Motor neuron (in vitro differentiated cells): ENCODE data around the gene ZNHIT1. TPM values are rescaled to one million over a fixed set of nuclear protein-coding genes. Genes with fewer than 3 reads are reported as not detected.

Source experiments
- ATAC-seq, 8 experiments: fragments of 200-7000 bp; cut with Tn5 transposase; replicated peaks in 6 of 8; 2 replicates each; pipeline ENCODE4 v1.8.0; 2021; ENCODE audit warnings: mild to moderate bottlenecking in 8 of 8, moderate library complexity in 8 of 8
- H3K27ac ChIP-seq, 2 donors: fragments of 250-450 bp; sonication (Bioruptor Pico); 2 replicates each; pipeline ENCODE4 v1.9.0; 2021; ENCODE audit warnings: antibody characterized with exemption in 2 of 2, mild to moderate bottlenecking in 2 of 2, moderate library complexity in 1 of 2
- H3K4me1 ChIP-seq, 2 donors: fragments of 250-450 bp; sonication (Bioruptor Pico); replicated peaks in 1 of 2; 2 replicates each; pipeline ENCODE4 v1.6.1; 2021; ENCODE audit warnings: antibody characterized with exemption in 2 of 2, mild to moderate bottlenecking in 2 of 2, moderate library complexity in 1 of 2
- H3K4me3 ChIP-seq, 5 donors: fragments of 250-450 bp; sonication (Bioruptor Pico); 2 replicates each; pipeline ENCODE4 v1.9.0; 2021; ENCODE audit warnings: antibody characterized with exemption in 5 of 5, mild to moderate bottlenecking in 5 of 5, moderate library complexity in 4 of 5
- WGBS, 10 experiments: fragments of 450-650 bp; shearing (Covaris generic); methylation state at CpG; one replicate each; pipeline ENCODE4 v1.0.0; 2022; 5-methylcytosine and 5-hydroxymethylcytosine counted together
- in situ Hi-C, 9 experiments: fragments of 400-800 bp; cut with MboI; loops; one replicate each; pipeline ENCODE4 v1.15.0; 2021; ENCODE audit warnings: low sequenced_read_pairs in 9 of 9, low pct_unique_long_range_greater_than_20kb in 2 of 9; ENCODE audit not compliant: unreplicated experiment in 9 of 9
- total RNA-seq, 8 experiments: library from RNA; unstranded; fragments of 300-600 nt; gene quantifications; 2 replicates each; pipeline versions ENCODE4 v1.2.3 to v1.2.4, GENCODE V29; 2022

Gene ZNHIT1
- total RNA-seq, 8 experiments from 2014 or later, result 73.6 to 132 (median 97.9) TPM

DNA sequence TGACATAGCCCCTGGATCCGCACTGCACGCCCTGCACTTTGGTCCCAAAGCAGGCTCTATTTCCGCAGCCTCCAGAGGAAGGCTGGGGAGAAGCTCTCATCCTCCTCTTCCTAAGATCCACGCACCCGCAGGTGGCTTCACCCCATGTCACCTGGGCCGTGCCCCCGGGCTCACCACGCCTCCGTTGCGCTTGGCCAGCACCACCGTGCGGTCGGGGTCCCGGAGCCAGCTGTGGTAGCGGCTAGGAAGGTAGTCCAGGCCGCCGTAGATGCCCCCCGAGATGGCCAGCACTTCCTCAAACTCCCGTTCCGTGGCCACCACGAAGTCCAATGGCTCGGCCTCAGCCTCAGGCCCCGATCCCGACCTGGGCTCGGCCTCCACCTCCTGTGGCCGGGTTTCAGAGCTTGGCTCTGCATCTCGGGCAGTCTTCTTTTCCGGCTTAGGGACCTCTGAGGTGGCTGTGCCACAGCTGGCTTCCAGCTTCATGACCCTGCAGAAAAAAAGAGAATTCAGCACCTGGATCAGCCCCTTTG lies 43.6 kb upstream of the ZNHIT1 start:
- H3K4me1 ChIP-seq, result peaks cover 28% of the 10 kb centered on the region in 2 donors
- no peak overlapping the region for H3K27ac ChIP-seq
- in situ Hi-C loops, result no loop called here
- no peak for ATAC-seq
- WGBS, 10 experiments, result 0 to 30% (median 20%) methylated on average over 1 to 22 of the region's 28 CpGs; no CpG with 5 or more reads in 3 of the 10 experiments
- no peak overlapping the region for H3K4me3 ChIP-seq

DNA sequence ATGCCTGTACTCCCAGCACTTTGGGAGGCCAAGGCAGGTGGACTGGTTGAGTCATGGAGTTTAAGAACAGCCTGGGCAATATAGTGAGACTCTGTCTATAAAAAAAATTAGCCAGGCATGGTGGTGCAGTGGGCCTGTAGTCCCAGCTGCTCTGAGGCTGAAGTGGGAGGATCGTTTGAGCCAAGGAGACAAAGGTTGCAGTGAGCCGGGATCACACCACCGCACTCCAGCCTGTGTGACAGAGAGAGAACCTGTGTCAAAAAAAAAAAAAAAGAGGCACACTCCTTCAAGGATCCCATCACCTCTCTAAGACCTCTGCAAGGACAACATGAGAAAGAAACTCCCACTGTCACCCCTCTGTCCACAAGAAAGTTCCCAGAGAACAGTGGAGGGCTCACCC lies 42.3 kb upstream of the ZNHIT1 start:
- peaks cover 23 to 26% of the 10 kb centered on the region in 2 donors for H3K4me1 ChIP-seq
- WGBS, 10 experiments, result 7 to 27% (median 22%) methylated on average over 1 to 3 of the region's 3 CpGs; no CpG with 5 or more reads in 6 of the 10 experiments

DNA sequence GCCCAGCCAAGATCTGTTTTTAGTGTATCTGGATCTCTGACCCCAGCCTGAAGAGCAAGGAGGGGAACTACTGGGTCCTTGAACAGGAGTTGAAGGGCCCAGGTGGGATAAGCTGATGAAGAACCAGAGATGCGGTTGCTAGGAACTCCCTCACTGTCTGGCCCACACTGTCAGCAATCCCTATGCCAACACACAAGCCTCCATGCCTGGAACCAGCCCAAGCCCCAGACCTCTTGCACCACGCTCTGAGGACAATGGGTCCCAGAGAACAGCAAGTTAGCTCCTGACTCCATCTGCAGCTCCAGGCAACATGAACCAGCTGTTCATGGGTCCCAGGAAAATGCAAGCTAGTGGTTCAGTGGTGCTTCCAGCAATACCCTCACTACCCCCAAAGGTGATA lies 40.3 kb upstream of the ZNHIT1 start:
- Histone ChIP-seq H3K4me3 (no peak overlapping the region), H3K4me1 (peaks cover 12 to 23% of the 10 kb centered on the region in 2 donors), H3K27ac (no peak overlapping the region)
- WGBS, 10 experiments, result 20 to 100% methylated on average over 1 of the region's 2 CpGs; no CpG with 5 or more reads in 8 of the 10 experiments
- in situ Hi-C loops, result loop anchor here in 1 of 9 experiments (25.0 kb wide), 1 partner anchor 290 kb away; the partner anchor contains the start of genes ACHE, SRRT and UFSP1
- no peak for ATAC-seq

More for the DNA sequence above, 42.3 kb upstream of the ZNHIT1 start:
- no peak for ATAC-seq
- Histone ChIP-seq H3K4me3 (no peak overlapping the region), H3K27ac (no peak overlapping the region)
- in situ Hi-C loops, result loop anchor here in 1 of 9 experiments (25.0 kb wide), 1 partner anchor 288 kb away; the partner anchor contains the start of genes ACHE, SRRT and UFSP1

DNA sequence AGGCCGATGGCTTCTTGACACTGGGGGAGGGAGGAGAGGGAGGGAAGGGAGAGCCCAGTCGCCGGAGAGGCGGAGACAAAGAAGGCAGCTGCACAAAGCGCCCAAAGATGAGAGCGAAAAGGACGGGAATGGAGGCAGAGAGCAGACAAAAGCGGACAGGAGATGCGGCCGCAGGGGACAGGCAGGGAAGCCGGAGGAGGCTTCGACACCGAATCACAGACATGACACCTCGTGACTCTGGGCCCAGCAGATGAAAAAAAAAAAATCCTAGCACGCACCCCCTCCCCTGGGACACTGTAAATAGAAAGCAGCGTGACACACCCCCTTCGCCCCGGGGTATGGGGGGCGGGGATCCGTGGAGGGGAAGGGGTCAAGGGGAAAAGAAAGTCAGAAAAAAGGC lies 38.8 kb upstream of the ZNHIT1 start:
- in situ Hi-C loops, result loop anchor here in 1 of 9 experiments (25.0 kb wide), 1 partner anchor 292 kb away; the partner anchor contains the start of genes ACHE, SRRT and UFSP1
- 0% methylated on average over 2 to 4 of the region's 20 CpGs; no CpG with 5 or more reads in 7 of the 10 experiments for WGBS, 10 experiments
- peak in 6 of 8 experiments; percentile 10 to 52 (median 34) for ATAC-seq
- peak overlapping the region; percentile 38 to 51 (median 42) for H3K4me3 ChIP-seq
- H3K27ac ChIP-seq, result peak overlapping the region; percentile 25 to 61
- peaks cover 3 to 10% of the 10 kb centered on the region in 2 donors for H3K4me1 ChIP-seq

DNA sequence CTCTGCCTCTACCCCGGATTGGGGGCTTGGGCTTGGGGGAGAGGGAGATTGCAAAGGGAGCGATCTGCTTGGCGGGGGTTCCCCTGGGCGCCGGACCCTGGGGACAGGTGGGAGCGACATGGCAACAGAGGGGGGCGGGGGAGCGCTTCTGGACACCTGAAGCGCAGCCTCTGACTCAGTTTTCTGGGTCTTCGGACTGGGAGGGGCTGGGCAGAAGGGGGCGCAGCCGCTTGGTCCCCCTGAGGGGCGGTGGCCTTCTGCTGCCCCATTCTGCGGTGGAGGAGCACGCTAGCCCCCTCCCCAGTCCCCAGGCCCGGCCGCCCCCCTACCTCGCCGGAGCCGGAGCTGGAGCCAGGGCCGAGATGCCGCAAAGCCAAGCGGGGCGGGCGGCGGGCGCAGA lies 38.3 kb upstream of the ZNHIT1 start:
- Histone ChIP-seq H3K4me3 (peak overlapping the region; percentile 38 to 51 (median 42)), H3K27ac (peak overlapping the region in 1 of 2 donors; percentile 61), H3K4me1 (peaks cover 3 to 10% of the 10 kb centered on the region in 2 donors)
- in situ Hi-C loops, result loop anchor here in 1 of 9 experiments (25.0 kb wide), 1 partner anchor 292 kb away; the partner anchor contains the start of genes ACHE, SRRT and UFSP1
- WGBS, 10 experiments, result no CpG with 5 or more reads among the region's 27 CpGs
- ATAC-seq, result peak in 5 of 8 experiments; percentile 2 to 48 (median 29)

DNA sequence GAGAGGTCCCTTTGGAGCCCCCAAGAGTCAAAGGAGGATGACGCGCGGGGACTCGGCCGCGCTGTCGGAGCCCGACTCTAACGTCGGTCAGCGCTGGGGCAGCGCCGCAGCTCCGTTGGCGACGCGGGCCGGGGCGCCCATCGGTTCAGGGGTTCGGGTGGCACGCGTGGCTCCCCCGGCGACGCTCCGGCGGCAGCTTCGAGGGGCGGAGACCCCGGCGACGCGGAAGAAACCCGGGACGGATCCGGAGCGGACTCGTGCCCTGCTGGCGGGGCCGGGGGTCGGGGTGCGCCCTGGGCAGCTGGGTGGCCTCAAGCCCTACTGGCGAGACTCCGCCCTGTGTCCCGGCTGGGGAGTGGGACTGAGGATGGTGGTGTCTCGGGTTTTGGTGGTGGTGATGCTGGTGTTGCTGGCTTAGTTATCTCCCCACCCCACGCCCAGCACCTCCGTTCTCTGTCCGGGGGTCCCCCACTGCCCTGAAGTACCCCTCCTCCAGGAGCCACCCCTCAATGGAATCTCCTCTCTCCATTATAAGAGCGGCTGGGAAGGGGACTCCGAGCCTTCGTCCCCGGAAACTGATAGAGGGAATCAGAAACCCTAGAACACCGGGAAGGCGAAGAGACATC lies 37.7 kb upstream of the ZNHIT1 start, which contains the start of gene NAT16:
Gene NAT16, minus strand, starts transcription at position 164 of the 626 bp plus-strand sequence. CDS start 5,486 bp downstream, outside the sequence.
- in situ Hi-C loops, result loop anchor here in 1 of 9 experiments (25.0 kb wide), 1 partner anchor 293 kb away; the partner anchor contains the start of genes ACHE, SRRT and UFSP1
- ATAC-seq, result peak in 5 of 8 experiments; percentile 2 to 16 (median 13)
- H3K27ac ChIP-seq, result peak within 1 kb of the TSS; percentile 25 to 61
- WGBS, 10 experiments, result 0 to 46% (median 13%) methylated on average over 1 to 17 of the region's 56 CpGs; no CpG with 5 or more reads in 4 of the 10 experiments
- peak within 1 kb of the TSS; percentile 38 to 51 (median 42) for H3K4me3 ChIP-seq
- peaks cover 3 to 10% of the 10 kb centered on the region in 2 donors for H3K4me1 ChIP-seq

DNA sequence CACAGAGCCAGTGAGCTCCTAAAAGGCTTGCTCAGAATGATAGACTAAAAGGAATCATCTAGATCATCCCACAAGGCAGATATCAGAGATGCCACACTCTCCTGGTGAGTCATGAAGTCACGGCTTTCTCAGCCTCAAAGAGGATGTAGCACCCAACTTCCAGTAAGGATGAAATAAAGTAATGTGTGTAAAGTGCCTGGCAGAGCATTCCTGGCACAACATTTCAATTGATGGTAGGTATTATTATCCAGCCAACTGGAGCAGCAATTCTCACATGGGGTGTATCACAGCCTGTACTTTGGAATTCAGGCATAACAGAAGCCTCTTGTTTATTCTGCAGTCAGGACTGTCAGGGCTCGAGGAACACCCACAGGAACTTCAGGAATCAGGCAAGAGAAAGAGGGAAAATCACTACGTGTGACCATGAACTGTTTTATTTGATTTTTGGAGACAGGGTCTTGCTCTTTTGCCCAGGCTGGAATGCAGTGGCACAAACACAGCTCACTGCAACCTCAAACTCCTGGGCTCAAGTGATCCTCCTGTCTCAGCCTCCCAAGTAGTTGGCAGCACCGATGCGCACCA lies 32.6 kb upstream of the ZNHIT1 start:
- no peak overlapping the region for H3K4me3 ChIP-seq
- in situ Hi-C loops, result loop anchor here in 1 of 9 experiments (25.0 kb wide), 1 partner anchor 298 kb away; the partner anchor contains the start of genes ACHE, SRRT and UFSP1
- 0 to 75% (median 58%) methylated on average over 1 to 5 of the region's 5 CpGs; no CpG with 5 or more reads in 1 of the 10 experiments for WGBS, 10 experiments
- ATAC-seq, result peak in 2 of 8 experiments; percentile 4 to 26
- no peak overlapping the region for H3K27ac ChIP-seq
- H3K4me1 ChIP-seq, result peaks cover 3 to 8% of the 10 kb centered on the region in 2 donors

DNA sequence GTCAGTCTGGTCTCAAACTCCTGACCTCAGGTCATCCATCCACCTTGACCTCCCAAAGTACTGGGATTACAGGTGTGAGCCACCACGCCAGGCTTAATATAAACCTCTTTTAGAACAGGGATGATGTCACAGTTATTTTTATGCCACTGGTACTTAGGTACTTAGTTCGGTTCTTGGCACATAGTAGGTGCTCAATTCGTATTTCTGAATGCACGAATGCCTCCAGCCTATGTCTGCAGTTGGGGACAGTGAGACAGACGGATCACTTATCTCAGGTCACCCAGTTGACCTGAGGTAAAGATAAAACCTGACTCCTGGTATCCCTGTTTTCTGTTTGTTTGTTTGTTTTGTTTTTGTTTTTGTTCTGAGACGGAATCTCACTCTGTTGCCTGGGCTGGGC lies 31.8 kb upstream of the ZNHIT1 start:
- peaks cover 0 to 3% of the 10 kb centered on the region in 2 donors for H3K4me1 ChIP-seq
- in situ Hi-C loops, result loop anchor here in 1 of 9 experiments (25.0 kb wide), 1 partner anchor 299 kb away; the partner anchor contains the start of genes ACHE, SRRT and UFSP1
- WGBS, 10 experiments, result 17 to 100% (median 78%) methylated on average over 1 to 6 of the region's 6 CpGs; no CpG with 5 or more reads in 1 of the 10 experiments
- ATAC-seq, result no peak
- H3K27ac ChIP-seq, result no peak overlapping the region
- no peak overlapping the region for H3K4me3 ChIP-seq

DNA sequence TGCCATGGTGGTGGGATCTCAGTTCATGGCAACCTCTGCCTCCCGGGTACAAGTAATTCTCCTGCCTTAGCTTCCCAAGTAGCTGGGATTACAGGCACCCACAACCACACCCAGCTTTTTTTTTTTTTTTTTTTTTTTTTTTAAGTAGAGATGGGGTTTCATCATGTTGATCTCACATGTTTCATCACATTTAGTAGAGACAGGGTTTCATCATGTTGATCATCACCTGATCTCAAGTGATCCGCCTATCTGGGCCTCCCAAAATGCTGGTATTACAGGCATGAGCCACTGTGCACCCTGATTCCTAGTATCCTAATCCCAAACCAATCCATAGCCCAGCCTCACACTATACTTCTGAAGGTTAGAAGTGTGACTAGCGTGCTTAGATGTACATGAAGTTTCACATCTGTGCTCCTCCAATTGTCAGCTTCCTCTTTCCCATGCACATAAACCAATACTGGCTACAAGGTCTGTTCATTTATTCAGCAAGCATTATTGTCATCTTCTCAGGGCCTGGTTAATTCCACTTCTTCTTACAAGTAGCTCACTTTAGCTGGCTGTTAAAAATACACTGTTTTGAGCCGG lies 31.0 kb upstream of the ZNHIT1 start:
- 60 to 100% (median 89%) methylated on average over 1 to 3 of the region's 4 CpGs; no CpG with 5 or more reads in 4 of the 10 experiments for WGBS, 10 experiments
- peaks cover 0 to 3% of the 10 kb centered on the region in 2 donors for H3K4me1 ChIP-seq
- no peak for ATAC-seq
- in situ Hi-C loops, result loop anchor here in 1 of 9 experiments (25.0 kb wide), 1 partner anchor 300 kb away; the partner anchor contains the start of genes ACHE, SRRT and UFSP1
- H3K4me3 ChIP-seq, result no peak overlapping the region
- H3K27ac ChIP-seq, result no peak overlapping the region

DNA sequence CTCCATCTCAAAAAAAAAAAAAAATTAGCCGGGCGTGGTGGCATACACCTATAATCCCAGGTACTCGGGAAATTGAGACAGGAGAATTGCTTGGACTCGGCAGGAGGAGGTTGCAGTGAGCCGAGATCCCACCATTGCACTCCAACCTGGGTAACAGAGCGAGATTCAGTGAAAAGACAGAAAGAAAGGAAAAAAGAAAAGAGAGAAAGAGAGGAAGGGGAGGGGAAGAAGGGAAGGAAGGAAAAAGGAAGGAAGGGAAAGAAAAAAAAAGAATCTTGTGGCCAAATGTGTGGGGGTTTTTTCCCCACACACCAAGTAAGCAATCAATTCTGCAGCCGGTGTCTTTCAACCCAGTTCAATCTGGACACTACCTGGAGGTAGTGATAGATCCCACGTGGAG lies 28.9 kb upstream of the ZNHIT1 start:
- in situ Hi-C loops, result loop anchor here in 1 of 9 experiments (25.0 kb wide), 1 partner anchor 302 kb away; the partner anchor contains the start of genes ACHE, SRRT and UFSP1
- H3K27ac ChIP-seq, result no peak overlapping the region
- no peaks in the 10 kb centered on the region for H3K4me1 ChIP-seq
- ATAC-seq, result no peak
- H3K4me3 ChIP-seq, result no peak overlapping the region
- WGBS, 10 experiments, result 50 to 88% (median 59%) methylated on average over 2 to 8 of the region's 8 CpGs

DNA sequence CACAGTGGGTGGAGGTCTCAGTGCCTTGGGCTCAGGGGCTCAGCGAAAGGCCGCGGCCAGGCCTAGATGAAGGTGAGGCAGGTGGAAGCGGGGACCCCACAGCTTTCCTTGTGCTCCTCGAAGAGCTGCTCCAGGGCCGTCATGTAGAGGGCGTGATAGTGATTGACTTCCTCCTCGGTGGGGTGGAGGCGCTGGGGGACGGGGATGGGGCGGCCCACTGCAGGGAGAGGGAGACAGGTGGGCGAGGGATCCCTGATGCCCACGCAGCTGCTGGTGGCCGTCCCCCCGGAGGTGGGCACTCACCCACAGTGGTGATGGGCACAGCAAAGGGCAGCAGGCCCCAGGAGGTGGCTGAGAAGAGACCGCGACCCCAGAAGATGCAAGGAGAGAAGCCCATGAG lies 22.1 kb upstream of the ZNHIT1 start:
- in situ Hi-C loops, result loop anchor here in 1 of 9 experiments (25.0 kb wide), 1 partner anchor 309 kb away; the partner anchor contains the start of genes ACHE, SRRT and UFSP1
- no peak for ATAC-seq
- H3K4me3 ChIP-seq, result no peak overlapping the region
- peak overlapping the region in 1 of 2 donors; percentile 31 for H3K27ac ChIP-seq
- peaks cover 0 to 5% of the 10 kb centered on the region in 2 donors for H3K4me1 ChIP-seq
- 0 to 87% (median 80%) methylated on average over 1 to 3 of the region's 17 CpGs; no CpG with 5 or more reads in 7 of the 10 experiments for WGBS, 10 experiments

DNA sequence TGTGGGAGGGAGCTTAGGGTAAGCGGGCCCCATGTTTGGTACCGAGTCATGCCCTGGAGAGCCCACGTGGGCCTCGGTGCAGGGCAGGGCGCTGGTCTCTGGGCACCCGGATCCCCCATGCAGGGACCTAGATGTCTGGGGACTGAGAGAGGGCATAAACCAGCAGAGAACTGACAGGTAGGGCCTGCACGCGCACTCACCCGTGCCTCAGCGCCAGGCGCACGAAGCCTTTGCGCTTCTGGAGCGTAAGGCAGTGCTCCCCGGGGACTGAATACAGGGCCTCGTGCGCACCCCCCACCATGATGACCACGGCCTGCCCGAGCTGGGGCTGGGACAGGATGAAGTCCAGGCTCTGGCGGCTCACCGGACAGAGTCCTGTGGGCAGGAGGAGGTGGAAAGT lies 20.0 kb upstream of the ZNHIT1 start:
- H3K4me1 ChIP-seq, result peaks cover 0 to 15% of the 10 kb centered on the region in 2 donors
- 83% methylated on average over 2 of the region's 21 CpGs; no CpG with 5 or more reads in 9 of the 10 experiments for WGBS, 10 experiments
- no peak for ATAC-seq
- no peak overlapping the region for H3K4me3 ChIP-seq
- in situ Hi-C loops, result loop anchor here in 1 of 9 experiments (25.0 kb wide), 1 partner anchor 311 kb away; the partner anchor contains the start of genes ACHE, SRRT and UFSP1
- H3K27ac ChIP-seq, result no peak overlapping the region
